HL-60 (cell line): ENCODE measurements around the gene ZNF785.

ENCODE experiments used
- DNase-seq, 2 experiments: peaks; one replicate each; pipeline ENCODE4 v3.0.0-alpha.2; 2010 to 2020; ENCODE audit warnings: low read depth in 1 of 2, low spot score in 1 of 2
- H3K27ac ChIP-seq: fragments of 250-450 bp; sonication (Bioruptor Pico); replicated peaks from 2 replicates; pipeline ENCODE4 v1.5.1; 2020; ENCODE audit warnings: mild to moderate bottlenecking, moderate library complexity
- H3K27me3 ChIP-seq: fragments of 250-450 bp; sonication (Bioruptor Pico); 2 replicates; pipeline ENCODE4 v1.5.1; 2021; ENCODE audit warnings: mild to moderate bottlenecking, moderate library complexity; ENCODE audit not compliant: insufficient read depth, poor library complexity, severe bottlenecking
- H3K4me3 ChIP-seq: replicated peaks from 2 replicates; pipeline ENCODE4 v1.5.1; 2011; ENCODE audit warnings: mild to moderate bottlenecking, control low read depth, low read length; ENCODE audit not compliant: insufficient read depth
- CTCF ChIP-seq: IDR thresholded peaks from one replicate; pipeline ENCODE4 v1.5.1; 2011; ENCODE audit warnings: low read length, control low read depth, inconsistent platforms; ENCODE audit not compliant: insufficient read depth
- GABPA ChIP-seq: IDR thresholded peaks from 2 replicates; pipeline ENCODE4 v1.6.1; 2012; ENCODE audit warnings: low read depth
- POLR2AphosphoS5 ChIP-seq: IDR thresholded peaks from 2 replicates; pipeline ENCODE4 v1.6.1; 2012; ENCODE audit warnings: low read depth
- SPI1 ChIP-seq: IDR thresholded peaks from 2 replicates; pipeline ENCODE4 v1.6.1; 2012; ENCODE audit warnings: low read depth, mild to moderate bottlenecking, borderline replicate concordance
- TF ChIP-seq, protein P1 (sequence below): IDR thresholded peaks from 2 replicates; pipeline ENCODE4 v1.6.1; 2012; ENCODE audit warnings: low read depth; ENCODE audit not compliant: insufficient replicate concordance

ZNF785 gene

GRCh38 chr16:30606004-30606403 is 20.5 kb upstream of the ZNF785 start:
- Histone ChIP-seq H3K27me3 (no peaks in the 10 kb centered on the region), H3K4me3 (no peak overlapping the region), H3K27ac (peak overlapping the region; percentile 75)
- TF ChIP-seq, protein P1, sequence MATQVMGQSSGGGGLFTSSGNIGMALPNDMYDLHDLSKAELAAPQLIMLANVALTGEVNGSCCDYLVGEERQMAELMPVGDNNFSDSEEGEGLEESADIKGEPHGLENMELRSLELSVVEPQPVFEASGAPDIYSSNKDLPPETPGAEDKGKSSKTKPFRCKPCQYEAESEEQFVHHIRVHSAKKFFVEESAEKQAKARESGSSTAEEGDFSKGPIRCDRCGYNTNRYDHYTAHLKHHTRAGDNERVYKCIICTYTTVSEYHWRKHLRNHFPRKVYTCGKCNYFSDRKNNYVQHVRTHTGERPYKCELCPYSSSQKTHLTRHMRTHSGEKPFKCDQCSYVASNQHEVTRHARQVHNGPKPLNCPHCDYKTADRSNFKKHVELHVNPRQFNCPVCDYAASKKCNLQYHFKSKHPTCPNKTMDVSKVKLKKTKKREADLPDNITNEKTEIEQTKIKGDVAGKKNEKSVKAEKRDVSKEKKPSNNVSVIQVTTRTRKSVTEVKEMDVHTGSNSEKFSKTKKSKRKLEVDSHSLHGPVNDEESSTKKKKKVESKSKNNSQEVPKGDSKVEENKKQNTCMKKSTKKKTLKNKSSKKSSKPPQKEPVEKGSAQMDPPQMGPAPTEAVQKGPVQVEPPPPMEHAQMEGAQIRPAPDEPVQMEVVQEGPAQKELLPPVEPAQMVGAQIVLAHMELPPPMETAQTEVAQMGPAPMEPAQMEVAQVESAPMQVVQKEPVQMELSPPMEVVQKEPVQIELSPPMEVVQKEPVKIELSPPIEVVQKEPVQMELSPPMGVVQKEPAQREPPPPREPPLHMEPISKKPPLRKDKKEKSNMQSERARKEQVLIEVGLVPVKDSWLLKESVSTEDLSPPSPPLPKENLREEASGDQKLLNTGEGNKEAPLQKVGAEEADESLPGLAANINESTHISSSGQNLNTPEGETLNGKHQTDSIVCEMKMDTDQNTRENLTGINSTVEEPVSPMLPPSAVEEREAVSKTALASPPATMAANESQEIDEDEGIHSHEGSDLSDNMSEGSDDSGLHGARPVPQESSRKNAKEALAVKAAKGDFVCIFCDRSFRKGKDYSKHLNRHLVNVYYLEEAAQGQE, result no peak
- TF ChIP-seq GABPA (no peak), CTCF (no peak), POLR2AphosphoS5 (no peak), SPI1 (no peak)
- DNase-seq, result no peak

- TF ChIP-seq SPI1 (peak; percentile 85), POLR2AphosphoS5 (no peak), GABPA (no peak), CTCF (no peak)
- TF ChIP-seq, protein P1, result peak; percentile 35
- no peaks in the 10 kb centered on the region for H3K27me3 ChIP-seq
- H3K4me3 ChIP-seq, result peak overlapping the region; percentile 21; the same call in 1 of the 2 replicates
- H3K27ac ChIP-seq, result peak overlapping the region; percentile 75
- DNase-seq, result peak in 1 of 2 experiments; percentile 88
These were observed 19.7 kb upstream of the ZNF785 start for GRCh38 chr16:30605158-30605557.

DNA sequence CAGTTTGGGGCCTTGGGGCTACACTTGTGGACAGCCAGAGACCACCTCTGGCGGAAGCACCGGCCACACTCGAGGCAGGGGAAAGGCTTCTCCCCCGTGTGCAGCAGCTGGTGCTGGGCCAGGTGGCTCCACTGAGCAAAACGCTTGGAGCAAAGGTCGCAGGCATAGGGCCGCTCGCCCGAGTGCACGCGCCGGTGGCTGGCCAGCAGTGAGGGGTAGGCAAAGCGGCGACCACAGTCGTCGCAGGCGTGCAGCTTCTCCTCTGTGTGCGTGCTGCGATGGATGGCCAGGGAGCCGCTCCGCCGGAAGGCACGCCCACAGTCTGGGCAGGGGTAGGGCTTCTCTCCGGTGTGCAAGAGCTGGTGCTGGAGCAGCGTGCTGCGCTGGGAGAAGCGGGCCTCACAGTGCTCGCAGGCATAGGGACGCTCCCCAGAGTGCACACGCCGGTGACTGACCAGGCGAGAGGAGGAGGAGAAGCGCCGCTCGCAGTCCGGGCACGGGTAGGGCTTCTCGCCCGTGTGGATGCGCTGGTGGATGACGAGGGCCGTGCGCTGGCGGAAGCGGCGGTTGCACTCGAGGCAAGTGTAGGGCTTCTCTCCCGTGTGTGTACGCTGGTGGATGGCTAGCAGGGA is 18.9 kb upstream of the ZNF785 start:
- H3K4me3 ChIP-seq, result peak overlapping the region; percentile 21
- no peaks in the 10 kb centered on the region for H3K27me3 ChIP-seq
- H3K27ac ChIP-seq, result peak overlapping the region; percentile 75
- no peak for TF ChIP-seq POLR2AphosphoS5
- TF ChIP-seq, protein P1, result no peak
- TF ChIP-seq SPI1, result no peak
- no peak for TF ChIP-seq GABPA
- no peak for TF ChIP-seq CTCF
- peak in 1 of 2 experiments; percentile 54 for DNase-seq
